B cell (primary cell): ENCODE results near the gene PSD4.

Experiments
- CTCF ChIP-seq: fragments of 200-600 bp; IDR thresholded peaks from one replicate; pipeline ENCODE4 v1.8.0; 2022; ENCODE audit warnings: antibody characterized with exemption, mild to moderate bottlenecking
- EZH2 ChIP-seq: IDR thresholded peaks from 2 replicates; pipeline ENCODE4 v1.6.1; 2012; ENCODE audit warnings: borderline replicate concordance, low read depth, mild to moderate bottlenecking, moderate library complexity, low read length; ENCODE audit not compliant: insufficient read depth, poor library complexity, severe bottlenecking

- no peak for TF ChIP-seq CTCF
- no peak for TF ChIP-seq EZH2
Measured at GRCh38 chr2:113184531-113185230, 10.9 kb downstream of the PSD4 start.
